ENCODE data around the gene NFIC. TPM values are rescaled to one million over a fixed set of nuclear protein-coding genes. Genes with fewer than 3 reads are reported as not detected.
"Not testable (repeated sequence)": the region's sequence is repeated elsewhere in the genome, so short reads cannot be mapped to it uniquely, and the experiment has no call there.

NFIC gene
- total RNA-seq, 1 experiment from 2014 or later: 4.6 TPM

GRCh38 chr19:3452942-3453214, 86.5 kb downstream of the NFIC start:
- in situ Hi-C loops (cut with HindIII; ENCODE audit: low pct_unique_long_range_greater_than_20kb, low sequenced_read_pairs); DNase-seq (ENCODE audit: low read depth): not testable (repeated sequence)

DNA sequence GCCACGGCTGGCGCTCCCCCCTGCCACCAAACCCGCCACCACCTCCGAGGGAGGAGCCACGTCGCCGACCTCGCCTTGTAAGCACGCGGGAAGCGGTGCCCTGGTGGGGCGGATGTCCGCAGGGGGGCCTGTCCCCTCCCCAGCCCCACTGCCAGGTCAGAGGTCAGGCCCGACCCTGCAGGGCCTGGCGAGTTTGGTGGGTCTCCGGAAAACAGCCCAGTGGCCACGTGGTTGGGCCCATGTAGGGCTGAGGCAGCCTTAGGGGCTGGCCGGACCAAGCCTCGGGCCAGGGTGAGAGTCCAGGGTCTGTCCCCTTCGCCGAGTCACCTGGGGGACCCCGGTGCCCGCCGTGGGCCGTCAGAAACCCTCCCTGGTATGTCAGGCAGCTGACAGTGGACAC, 87.5 kb downstream of the NFIC start:
- in situ Hi-C loops (cut with HindIII; ENCODE audit: low pct_unique_long_range_greater_than_20kb, low sequenced_read_pairs): no loop called here
- DNase-seq (ENCODE audit: low read depth): no peak

DNA sequence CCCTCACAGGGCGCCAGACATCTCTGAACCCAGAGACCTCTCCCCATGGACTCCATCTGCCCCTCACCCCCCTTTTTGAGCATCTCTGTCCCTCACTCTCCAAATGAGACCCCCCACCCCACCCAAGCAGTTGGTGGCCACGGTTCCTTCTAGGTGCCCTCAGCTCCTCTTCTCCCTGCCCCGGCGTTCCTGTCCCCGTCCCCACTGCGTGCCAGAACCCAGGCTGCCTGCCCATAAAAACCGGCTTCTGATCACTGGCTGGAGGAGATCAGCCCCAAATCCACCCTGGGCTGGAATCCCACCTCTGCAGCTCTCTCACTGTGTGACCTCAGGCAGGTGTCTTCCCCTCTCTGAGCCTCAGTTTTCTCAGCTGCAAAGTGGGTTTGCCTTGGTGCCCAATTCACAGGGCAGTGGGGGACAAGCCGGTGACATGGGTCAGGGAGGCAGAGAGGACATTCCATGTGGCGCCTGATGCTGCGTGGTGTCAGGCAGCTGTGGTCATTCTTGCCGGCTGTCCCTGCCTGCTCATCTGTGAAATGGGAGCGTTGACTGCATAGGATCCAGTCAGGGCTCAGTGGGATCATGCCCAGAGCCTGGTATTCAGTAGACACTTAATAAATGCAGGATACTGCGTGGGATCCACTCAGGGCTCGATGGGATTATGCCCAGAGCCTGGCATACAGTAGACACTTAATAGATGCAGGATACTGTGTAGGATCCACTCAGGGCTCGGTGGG, 88.4 kb downstream of the NFIC start:
- in situ Hi-C loops (cut with HindIII; ENCODE audit: low pct_unique_long_range_greater_than_20kb, low sequenced_read_pairs): no loop called here

GRCh38 chr19:3455393-3455955, 89.1 kb downstream of the NFIC start:
- DNase-seq (ENCODE audit: low read depth): no peak
- in situ Hi-C loops (cut with HindIII; ENCODE audit: low pct_unique_long_range_greater_than_20kb, low sequenced_read_pairs): no loop called here

More for the DNA sequence above, 88.4 kb downstream of the NFIC start:
- DNase-seq (ENCODE audit: low read depth): no peak

GRCh38 chr19:3455960-3456601, 89.7 kb downstream of the NFIC start:
- in situ Hi-C loops (cut with HindIII; ENCODE audit: low pct_unique_long_range_greater_than_20kb, low sequenced_read_pairs): no loop called here
- DNase-seq (ENCODE audit: low read depth): no peak

DNA sequence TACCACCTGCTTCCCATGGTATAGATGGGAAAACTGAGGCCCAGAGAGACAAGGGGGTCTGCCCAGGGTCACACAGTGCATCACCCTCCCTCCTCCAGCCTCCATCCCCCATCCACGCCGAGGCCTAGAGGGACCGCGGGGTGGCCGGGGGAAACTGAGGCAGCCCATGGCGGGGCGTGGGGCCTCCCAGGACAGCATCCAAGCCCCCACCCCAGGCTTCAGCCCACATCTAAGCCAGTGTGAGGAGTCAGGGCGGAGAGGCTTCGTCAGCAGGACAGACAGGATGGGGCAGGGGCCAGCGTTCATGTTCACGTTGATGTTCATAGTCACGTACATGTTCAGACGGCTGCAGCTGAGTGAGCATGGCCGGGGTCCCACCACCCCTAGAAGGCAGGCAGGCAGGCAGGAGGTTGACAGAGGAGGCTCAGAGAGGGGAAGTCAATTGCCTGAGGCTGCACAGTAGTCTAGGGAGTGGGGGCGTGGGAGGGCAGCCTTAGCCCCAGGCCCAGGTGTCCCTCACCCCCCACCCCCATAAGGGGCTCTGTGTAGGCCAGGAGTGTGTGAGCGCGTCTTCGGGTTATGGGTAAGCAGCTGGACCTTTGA, 90.6 kb downstream of the NFIC start:
- in situ Hi-C loops (cut with HindIII; ENCODE audit: low pct_unique_long_range_greater_than_20kb, low sequenced_read_pairs): no loop called here
- DNase-seq (ENCODE audit: low read depth): no peak

DNA sequence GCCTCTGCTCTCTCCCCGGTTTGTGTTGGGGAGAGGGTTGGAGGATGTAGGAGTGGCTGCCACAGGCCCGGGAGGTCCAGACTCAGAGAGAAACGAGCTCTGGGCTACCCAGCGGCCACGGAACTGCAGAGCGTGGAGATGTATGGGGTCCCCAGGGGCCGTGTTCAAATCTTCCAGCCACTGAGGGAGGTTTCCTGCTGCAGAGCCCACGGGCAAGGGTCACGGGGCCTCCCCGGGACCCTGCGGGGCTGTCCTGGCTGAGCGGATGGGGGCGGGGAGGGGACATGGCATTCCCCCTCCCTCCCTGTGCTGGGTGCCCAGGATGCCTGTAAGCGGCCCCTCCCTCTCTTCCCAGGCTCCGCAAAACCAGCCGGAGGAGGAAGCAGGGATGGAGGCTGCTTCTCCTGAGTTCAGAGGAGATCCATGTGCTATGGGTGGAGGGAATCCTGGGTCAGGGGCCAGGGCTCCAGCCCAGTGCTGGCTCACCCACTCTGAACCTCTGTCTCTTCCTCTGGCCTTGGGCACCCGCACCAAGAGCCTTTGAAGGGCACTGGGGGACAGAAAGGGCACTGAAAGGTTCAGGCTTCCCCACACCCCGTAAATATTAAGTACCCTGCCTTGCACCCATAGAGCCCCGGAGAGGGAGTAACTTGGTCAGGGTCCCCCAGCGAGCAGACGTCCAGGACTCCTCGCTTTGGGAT, 91.3 kb downstream of the NFIC start:
- in situ Hi-C loops (cut with HindIII; ENCODE audit: low pct_unique_long_range_greater_than_20kb, low sequenced_read_pairs): no loop called here
- DNase-seq (ENCODE audit: low read depth): no peak

- no peak for DNase-seq (ENCODE audit: low read depth)
- in situ Hi-C loops (cut with HindIII; ENCODE audit: low pct_unique_long_range_greater_than_20kb, low sequenced_read_pairs): no loop called here
These were observed 92.1 kb downstream of the NFIC start for GRCh38 chr19:3458229-3459088.

- in situ Hi-C loops (cut with HindIII; ENCODE audit: low pct_unique_long_range_greater_than_20kb, low sequenced_read_pairs): no loop called here
- peak; percentile 70 for DNase-seq (ENCODE audit: low read depth)
These were observed 92.9 kb downstream of the NFIC start for GRCh38 chr19:3459089-3459881.

DNA sequence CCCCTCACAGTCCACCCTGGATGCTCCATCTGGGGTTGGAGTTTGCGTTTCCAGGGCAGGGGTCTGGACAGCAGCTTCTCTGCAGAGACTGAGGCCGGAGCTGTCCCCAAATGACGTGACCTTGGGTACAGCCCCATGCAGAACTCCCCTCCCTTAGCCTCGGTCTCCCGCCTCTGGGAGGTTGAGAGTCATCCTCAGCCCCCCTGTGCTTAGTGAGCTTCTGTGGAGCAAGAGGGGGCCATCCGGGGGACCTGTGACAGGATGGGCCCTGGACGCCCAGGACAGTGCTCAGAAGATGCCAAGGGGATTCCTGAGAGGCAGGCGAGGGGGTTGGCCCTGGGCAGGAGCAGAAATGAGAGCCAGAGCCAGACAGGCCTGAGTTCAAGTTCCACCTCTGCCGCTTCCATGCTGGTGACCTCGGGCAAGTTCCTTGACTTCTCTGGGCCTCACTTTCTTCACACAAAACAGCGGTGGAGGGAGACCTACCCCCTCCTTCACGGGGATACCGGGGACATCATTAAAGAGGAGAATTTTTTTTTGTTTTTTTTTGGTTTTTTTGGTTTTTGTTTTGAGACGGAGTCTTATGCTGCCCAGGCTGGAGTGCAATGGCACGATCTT, 93.7 kb downstream of the NFIC start:
- in situ Hi-C loops (cut with HindIII; ENCODE audit: low pct_unique_long_range_greater_than_20kb, low sequenced_read_pairs): no loop called here
- DNase-seq (ENCODE audit: low read depth): no peak

DNA sequence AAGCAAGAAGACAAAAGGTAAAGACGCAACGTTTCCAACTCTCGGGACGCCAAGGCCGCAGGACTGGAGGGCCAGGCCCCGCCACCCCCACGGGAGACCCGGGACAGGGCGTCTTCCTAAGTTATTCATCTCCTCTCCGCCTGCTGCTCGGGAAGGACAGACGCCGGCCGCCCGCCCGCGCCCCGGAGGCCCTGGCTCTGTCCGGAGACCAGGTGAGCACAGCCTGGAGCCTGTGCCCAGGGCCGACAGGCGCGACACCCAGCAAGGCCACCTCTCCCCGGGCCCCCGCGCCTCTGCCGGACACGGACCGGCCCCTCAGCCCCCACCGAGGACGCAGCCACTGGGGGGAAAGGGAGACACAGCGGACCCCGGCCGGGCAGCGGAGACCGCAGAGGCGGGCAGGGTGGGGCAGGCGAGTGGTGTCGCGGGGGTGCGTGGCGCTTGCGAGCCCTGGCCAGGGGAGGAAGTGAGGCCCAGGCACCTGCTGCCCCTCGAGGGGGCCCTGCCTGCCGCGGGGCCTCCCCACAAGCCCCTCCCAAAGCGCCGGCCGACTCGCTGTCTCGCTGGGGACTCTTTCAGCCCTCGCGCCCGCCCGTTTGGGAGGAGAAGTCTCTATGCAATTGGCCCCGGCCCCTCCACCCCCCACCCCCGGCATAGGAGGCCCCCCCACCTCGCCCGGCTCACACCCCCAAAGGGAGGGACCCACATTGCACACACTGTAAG, 96.8 kb downstream of the NFIC start:
- DNase-seq (ENCODE audit: low read depth): no peak
- in situ Hi-C loops (cut with HindIII; ENCODE audit: low pct_unique_long_range_greater_than_20kb, low sequenced_read_pairs): no loop called here

GRCh38 chr19:3463714-3464586, 97.6 kb downstream of the NFIC start:
- in situ Hi-C loops (cut with HindIII; ENCODE audit: low pct_unique_long_range_greater_than_20kb, low sequenced_read_pairs): no loop called here
- no peak for DNase-seq (ENCODE audit: low read depth)

GRCh38 chr19:3464587-3465235, 98.3 kb downstream of the NFIC start:
- in situ Hi-C loops (cut with HindIII; ENCODE audit: low pct_unique_long_range_greater_than_20kb, low sequenced_read_pairs): no loop called here
- DNase-seq (ENCODE audit: low read depth): no peak

DNA sequence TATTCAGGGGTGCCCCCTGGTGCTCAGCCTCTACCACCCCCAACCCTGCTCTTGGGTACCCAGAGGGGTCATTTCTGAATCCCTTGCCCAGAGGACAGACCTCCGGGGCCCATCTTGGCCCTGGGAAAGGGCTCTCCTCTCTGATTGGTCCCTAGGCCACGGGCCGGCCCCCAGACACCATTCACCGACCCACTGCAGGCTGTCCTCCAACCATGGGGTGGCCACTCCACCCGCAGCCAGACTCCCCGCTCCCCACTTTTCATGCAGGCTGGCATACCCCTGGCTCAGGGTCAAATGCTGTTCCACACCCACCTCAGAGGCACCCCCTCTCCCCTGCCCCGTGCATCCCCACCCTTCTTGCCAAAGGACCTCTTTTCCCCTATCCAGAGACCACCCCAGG, 99.2 kb downstream of the NFIC start:
- no peak for DNase-seq (ENCODE audit: low read depth)
- in situ Hi-C loops (cut with HindIII; ENCODE audit: low pct_unique_long_range_greater_than_20kb, low sequenced_read_pairs): no loop called here

DNA sequence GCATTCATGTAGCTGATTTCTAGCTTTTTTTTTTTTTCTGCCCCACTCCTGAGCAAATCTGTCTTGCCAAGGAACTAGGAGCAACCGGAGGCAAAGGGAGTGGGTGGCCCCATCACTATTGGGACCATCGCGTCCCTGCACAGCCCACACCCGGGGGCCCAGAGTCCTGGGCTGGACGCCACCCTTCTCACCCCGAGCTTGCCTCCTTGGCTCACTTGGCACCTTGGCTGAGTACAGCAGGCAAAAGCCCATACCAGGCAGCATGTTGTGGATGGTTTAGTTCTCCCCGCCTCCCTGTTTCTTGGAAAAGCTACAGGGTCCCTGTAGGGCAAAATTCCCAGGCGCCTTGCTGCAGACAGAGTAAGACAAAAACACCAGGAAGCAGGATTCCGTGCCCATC, 100.3 kb downstream of the NFIC start:
- no peak for DNase-seq (ENCODE audit: low read depth)
- in situ Hi-C loops (cut with HindIII; ENCODE audit: low pct_unique_long_range_greater_than_20kb, low sequenced_read_pairs): no loop called here
